ENCODE results near the gene KCNQ1.

GRCh38 chr11:2886191-2886894, 441.5 kb downstream of the KCNQ1 start:
- no peak for TF ChIP-seq CTCF (IDR thresholded peaks at IDR 0.05; ENCODE audit: borderline replicate concordance, extremely low read depth, low read length, poor library complexity, severe bottlenecking)
- no peak for TF ChIP-seq EZH2 (IDR thresholded peaks at IDR 0.05; ENCODE audit: borderline replicate concordance, low read depth, low read length, severe bottlenecking)
